HUDEP-2 (cell line): Measurements from ENCODE around the gene MDM1.

Experiments used
- DNase-seq, 76 experiments: peaks; one replicate each; lab custom pipeline; 2025; ENCODE audit not compliant: unreplicated experiment in 76 of 76; lab: John Stamatoyannopoulos, UW

MDM1 gene

GRCh38 chr12:68331869-68332727 lies at the start of gene MDM1:
MDM1 (minus strand) TSS chr12:68332362; CDS start chr12:68332245, 117 bp downstream.
- peak in 75 of 76 experiments; percentile 77 to 99 (median 95) for DNase-seq

DNA sequence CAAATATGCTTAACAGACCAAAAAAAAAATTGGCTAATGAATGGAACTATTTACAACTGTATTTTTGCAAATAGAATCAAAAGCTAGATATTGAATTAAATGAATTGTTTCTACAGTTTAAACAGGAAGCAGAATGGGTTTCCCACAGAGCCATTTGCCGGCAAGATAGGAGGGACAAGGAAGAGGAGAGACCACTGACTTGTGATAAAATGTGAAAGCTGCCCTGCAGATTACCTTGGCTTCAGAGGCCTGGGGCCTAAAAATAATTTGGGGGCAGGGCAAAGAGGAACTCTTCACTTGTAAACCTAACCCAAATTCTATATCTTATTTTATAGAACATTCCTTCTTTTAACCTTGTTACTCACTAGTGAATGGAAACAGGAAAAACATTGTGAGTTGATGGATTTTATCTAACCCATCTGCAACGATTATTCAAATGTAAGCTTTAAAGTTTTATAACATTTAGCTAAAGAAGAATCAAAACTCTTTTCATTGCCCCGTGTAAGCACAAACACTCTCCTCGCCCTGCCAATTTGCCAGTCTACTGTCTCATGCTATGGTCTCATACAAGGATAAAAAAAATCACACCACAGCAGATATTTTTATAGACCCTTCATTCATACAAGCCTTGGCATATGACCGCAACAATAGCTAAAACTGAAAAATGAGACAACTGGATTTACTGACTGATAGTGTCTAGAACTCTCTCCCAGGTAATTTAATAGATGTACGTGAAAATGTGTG lies 49.5 kb upstream of the MDM1 start:
- no peak for DNase-seq

- DNase-seq: peak in 72 of 76 experiments; percentile 5 to 86 (median 62)
Measured at GRCh38 chr12:68378872-68379606, 46.9 kb upstream of the MDM1 start.

- DNase-seq: no peak
Measured at GRCh38 chr12:68377881-68378280, 45.7 kb upstream of the MDM1 start.

GRCh38 chr12:68376901-68377300 lies 44.7 kb upstream of the MDM1 start:
- DNase-seq: no peak

DNA sequence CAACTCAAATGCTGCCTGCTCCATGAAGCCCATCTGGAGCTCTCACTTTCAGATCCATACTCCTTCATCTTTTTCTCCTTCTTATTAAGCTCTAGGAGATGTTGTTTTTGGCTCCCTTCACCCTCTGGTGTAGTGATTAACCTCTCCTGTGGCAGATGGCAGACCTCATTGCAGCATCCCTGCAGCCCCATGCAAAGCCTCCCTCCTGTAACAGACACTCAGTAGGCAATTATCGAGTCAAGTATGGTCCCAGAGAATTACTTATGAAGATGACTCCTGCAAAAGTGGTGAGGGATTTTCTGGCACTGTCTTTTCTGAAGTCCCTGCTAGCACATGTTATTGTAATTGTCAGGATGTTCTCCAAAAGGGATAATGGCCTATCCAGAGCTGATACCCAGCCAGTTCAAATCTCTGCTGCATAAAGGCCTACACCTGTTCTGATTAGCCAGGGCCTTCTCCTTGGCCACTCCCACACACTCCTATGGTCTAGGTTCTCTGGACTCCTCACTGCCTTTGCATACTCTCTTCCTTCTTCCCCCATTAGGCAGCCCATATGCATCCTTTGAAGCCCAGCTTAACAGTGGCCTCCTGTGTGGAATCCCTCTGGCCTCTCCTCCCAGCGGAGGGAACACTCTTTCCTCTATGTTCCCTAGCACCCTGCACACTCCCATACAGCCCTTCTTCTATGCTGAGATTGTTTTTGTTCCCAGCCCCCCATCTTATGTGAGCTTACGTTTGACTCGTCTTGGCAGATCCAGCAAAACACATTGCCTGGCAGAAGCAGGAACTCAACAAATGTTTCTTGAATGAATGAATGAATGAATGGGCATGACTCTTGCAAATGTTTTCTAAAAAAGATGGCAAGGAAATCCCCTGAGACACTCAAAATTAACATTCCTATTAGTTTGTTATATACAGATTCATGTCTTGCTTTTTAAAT lies 43.9 kb upstream of the MDM1 start:
- no peak for DNase-seq

DNA sequence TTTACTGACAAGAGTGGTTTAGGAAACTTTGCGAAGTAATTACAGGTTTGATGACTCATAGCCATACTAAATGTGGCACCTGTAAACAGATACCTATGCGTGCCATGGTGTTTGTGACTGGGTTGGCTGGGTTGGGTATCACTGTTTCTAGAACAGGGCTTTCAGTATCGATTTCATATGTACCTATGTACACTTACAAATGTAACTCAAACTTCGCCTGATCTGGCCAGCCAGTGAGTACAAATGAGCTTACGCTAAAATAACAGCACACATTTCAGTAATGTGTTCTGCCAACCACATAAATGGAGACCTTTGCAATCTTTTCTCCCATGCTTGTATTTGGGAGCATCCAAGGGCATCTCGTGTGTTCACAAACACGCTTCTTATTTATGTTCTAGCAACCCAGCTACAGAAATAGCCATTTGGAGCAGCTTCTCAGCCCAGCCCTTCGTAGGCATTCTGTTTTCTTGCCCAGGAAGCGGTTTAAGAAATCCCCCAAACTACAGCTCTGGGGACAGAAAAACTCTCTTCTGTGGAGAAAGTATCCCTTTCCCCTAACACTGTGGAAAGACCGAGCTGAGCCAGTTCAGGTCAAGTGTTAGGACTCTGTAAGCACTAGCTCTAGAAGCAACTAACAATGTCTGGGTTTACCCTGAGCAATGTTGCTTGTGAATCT lies 42.3 kb upstream of the MDM1 start:
- DNase-seq: no peak

DNA sequence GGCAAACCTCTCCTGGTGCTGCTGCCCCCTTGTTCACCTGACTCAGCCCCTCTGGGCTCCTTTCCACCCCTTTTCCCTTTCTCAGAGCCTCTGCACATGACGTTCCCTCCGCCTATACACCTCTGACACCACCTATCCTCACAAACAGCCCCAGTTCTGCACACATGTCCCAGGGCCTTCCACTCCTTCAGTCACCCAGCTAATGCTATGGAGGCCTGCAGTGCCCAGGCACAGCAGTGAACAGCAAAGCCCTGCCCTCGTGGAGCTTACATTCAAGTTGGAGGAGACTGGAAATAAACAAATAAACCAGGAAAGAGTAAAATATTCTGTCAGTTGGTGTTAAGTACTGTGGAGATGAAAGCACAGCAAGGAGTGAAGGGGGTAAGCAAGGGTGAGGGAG lies 38.5 kb upstream of the MDM1 start:
- no peak for DNase-seq

- peak in 32 of 76 experiments; percentile 4 to 70 (median 30) for DNase-seq
Measured at GRCh38 chr12:68370006-68370590, 37.9 kb upstream of the MDM1 start.

- no peak for DNase-seq
Measured at GRCh38 chr12:68368327-68368726, 36.2 kb upstream of the MDM1 start.

- no peak for DNase-seq
Measured at GRCh38 chr12:68367903-68368302, 35.7 kb upstream of the MDM1 start.

GRCh38 chr12:68367116-68367515 lies 35.0 kb upstream of the MDM1 start:
- no peak for DNase-seq

DNA sequence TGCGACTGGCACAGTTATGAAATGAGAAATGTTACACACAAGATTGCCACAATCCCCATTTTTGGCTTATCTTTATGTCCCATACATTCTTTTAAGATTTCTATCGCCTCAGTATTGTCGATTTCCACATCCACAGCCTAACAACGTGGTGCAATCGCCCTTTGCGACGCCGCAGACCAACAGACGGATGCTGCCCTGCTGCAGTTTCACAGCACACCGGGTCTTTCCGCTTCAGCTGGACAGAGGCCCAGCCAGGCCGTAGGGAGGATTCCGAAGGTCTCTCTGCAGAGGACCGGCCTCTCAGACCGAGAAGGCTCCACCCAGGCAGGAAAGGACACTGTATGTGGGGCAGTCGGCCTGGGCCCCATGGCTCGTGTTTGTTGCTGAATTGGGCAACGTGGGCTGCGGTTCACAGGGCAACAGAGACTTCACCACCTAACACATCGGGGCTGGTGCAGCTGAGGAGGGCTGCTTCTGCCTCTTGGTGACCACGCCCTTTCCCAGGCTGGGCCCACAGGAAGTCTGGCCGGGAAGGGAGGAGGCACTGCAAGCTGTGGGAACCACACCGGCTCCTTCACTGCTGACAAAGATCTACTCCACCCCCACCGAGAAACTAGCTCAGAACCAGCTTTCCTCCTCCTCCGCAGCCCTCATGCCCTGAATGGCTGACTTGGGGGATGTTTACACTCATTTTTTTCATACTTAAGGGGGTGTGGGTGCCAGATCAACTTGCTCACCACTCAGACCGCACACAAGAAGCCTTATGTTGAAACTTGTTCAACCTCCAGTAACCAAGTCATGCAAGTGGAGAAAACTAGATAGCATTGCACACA lies 32.9 kb upstream of the MDM1 start:
- peak; percentile 19 to 94 (median 82) for DNase-seq

DNA sequence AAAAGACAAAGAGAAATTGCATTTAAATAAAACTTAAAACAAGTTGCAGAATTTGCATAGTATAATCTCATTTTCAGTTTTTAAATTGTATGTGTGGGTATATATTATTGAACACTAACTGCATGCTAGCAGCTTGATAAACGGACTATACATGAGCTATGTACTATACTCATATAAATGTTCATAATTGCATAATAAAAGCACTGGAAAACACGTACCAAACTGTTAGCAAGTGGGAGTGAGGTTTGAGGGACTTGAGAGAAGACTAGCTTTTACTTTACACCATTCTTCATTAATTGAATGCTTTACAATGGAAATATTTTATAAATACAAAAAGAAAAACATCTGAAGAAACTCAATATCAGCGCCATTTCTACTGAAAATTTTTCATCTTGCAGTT lies 32.2 kb upstream of the MDM1 start:
- no peak for DNase-seq

- no peak for DNase-seq
Measured at GRCh38 chr12:68361953-68362352, 29.8 kb upstream of the MDM1 start.

DNA sequence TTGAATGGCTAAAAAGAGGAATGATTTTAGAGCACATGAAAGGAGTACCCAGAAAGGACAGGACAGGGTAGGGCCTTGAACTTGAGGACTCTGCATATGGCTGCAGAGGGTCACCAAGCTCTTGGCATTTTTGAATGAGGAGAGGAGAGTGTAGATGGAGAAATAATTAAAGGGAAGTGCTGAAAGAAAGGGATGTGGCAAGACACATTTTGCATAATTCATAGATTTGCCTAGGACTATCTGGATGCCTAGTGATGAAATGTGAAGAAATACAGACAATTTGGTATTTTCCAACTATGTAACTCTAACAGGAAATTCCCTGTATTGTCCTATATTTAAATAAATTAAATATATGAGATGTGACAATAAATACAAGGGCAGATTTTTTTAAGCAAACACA lies 27.5 kb upstream of the MDM1 start:
- no peak for DNase-seq

DNA sequence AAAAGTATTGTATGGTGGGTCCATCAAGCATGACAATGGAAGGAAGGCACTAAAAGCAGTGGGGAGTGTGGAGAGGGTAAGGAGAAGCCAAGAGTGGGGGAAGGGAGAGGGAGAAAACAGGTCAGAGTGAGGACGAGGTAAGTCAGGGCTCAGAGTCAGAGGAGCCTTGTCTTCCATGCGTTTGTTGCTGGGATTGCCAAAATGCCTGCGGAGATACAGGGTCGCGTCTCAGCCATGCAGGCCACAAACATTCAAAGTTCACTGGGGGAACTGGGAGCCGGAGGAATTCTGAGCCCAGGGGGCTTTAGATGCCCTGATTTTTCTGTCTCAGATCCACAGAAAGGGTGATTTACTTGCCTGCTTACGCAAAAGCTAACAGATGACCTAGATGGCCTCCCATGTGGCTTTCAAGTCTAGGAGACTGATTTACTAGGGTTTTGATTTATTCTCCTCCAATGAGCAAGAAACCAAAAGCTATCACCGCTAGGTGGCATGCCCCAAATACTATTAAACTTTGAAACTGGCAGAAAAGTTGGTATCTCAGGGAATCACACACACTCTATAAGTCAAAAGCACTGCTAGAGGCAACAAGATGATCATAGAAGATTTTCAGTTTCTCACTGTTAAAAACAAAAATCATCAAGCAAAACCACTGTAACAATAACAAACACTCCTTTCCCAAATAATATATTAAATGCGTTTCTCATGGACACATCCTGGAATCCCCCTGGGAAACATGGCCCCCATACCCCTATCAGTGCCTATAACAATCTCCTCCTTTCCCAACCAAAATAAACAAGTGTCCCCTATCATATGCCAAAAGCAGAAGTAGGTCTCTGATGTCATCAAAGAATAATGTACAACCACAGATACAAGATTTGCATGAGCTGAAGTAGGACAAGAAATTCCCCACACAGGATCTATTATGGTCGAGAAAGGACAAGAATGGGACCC lies 26.6 kb upstream of the MDM1 start:
- peak in 50 of 76 experiments; percentile 2 to 72 (median 43) for DNase-seq
